G401 (cell line): Measurements from ENCODE around the gene SLC22A23. TPM values are rescaled to one million over a fixed set of nuclear protein-coding genes. Genes with fewer than 3 reads are reported as not detected.

Source experiments
- total RNA-seq: library from RNA; depleted of rRNA; stranded (reverse); fragments of >200 nt; shearing (Covaris generic); gene quantifications from 2 replicates; pipeline ENCODE4 v1.2.3, GENCODE V29; 2014; rRNA removed

Gene SLC22A23
- total RNA-seq, 1 experiment from 2014 or later, result 0.20 TPM

Other genes starting within 250 kb of the SLC22A23 start
- 31.6 and 39.2 TPM in 2 replicates for gene TUBB2B, start 229.4 kb downstream of the SLC22A23 start, total RNA-seq
- gene PSMG4, start 198.1 kb downstream of the SLC22A23 start, total RNA-seq, result 26.6 and 54.5 TPM in 2 replicates